Measurements from ENCODE around the gene PBXIP1. TPM values are rescaled to one million over a fixed set of nuclear protein-coding genes. Genes with fewer than 3 reads are reported as not detected.

The PBXIP1 gene
- total and polyA plus RNA-seq, 10 of the 15 experiments (the other 5 are each of a cell fraction or from before 2014, with no cell fraction given), result 0.63 to 25.6 (median 15.4) TPM

DNA sequence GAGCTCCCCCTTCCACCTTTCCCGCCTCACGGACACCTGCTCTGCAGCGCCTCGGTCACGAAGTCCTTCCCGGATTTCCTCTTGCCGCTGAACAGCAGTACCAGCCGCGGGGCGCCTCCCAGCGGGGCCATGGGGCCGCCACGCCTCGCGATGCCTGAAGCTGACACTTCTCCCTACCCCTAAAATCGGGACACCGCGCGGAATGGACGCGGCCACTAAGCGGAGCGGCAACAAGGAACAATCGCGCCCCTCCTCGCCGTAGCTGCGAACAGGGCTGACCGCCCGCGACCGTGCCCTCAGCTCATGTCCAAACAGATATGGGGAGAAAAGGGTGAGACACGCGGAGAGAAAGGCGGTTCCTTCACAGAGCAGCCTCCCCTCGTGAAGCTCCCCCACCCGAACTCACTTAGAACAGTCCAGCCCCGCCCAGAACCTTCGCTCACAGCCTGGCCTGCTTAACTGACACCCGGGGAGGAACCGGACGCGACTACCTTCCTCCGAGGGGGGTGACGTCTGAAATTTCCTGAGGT lies 19.3 kb downstream of the PBXIP1 start, which contains the start of gene PMVK (continued):
- 0 out of 2 replicates have a peak, but pooled peaks have one; percentile 53 for TF ChIP-seq TCF3 (IDR thresholded peaks at IDR 0.05; ENCODE audit: borderline replicate concordance, insufficient read depth, low read depth, low read length)
- peak; percentile 78 for TF ChIP-seq RELA (IDR thresholded peaks at IDR 0.05; ENCODE audit: borderline replicate concordance, partially characterized antibody)
- TF ChIP-seq, protein P1, sequence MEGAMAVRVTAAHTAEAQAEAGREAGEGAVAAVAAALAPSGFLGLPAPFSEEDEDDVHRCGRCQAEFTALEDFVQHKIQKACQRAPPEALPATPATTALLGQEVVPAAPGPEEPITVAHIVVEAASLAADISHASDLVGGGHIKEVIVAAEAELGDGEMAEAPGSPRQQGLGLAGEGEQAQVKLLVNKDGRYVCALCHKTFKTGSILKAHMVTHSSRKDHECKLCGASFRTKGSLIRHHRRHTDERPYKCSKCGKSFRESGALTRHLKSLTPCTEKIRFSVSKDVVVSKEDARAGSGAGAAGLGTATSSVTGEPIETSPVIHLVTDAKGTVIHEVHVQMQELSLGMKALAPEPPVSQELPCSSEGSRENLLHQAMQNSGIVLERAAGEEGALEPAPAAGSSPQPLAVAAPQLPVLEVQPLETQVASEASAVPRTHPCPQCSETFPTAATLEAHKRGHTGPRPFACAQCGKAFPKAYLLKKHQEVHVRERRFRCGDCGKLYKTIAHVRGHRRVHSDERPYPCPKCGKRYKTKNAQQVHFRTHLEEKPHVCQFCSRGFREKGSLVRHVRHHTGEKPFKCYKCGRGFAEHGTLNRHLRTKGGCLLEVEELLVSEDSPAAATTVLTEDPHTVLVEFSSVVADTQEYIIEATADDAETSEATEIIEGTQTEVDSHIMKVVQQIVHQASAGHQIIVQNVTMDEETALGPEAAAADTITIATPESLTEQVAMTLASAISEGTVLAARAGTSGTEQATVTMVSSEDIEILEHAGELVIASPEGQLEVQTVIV (IDR thresholded peaks at IDR 0.05; ENCODE audit: borderline replicate concordance, partially characterized antibody), result peak; percentile 91
- no peak for TF ChIP-seq HDGF (IDR thresholded peaks at IDR 0.05)
- peak; percentile 78; the same call in 1 of the 2 replicates for TF ChIP-seq SMARCA5 (IDR thresholded peaks at IDR 0.05)
- TF ChIP-seq CHD2 (IDR thresholded peaks at IDR 0.05; ENCODE audit: borderline replicate concordance, low read depth, low read length), result peak; percentile 93
- TF ChIP-seq, protein P2, sequence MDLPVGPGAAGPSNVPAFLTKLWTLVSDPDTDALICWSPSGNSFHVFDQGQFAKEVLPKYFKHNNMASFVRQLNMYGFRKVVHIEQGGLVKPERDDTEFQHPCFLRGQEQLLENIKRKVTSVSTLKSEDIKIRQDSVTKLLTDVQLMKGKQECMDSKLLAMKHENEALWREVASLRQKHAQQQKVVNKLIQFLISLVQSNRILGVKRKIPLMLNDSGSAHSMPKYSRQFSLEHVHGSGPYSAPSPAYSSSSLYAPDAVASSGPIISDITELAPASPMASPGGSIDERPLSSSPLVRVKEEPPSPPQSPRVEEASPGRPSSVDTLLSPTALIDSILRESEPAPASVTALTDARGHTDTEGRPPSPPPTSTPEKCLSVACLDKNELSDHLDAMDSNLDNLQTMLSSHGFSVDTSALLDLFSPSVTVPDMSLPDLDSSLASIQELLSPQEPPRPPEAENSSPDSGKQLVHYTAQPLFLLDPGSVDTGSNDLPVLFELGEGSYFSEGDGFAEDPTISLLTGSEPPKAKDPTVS (IDR thresholded peaks at IDR 0.05; ENCODE audit: low read depth, low read length), result peak; percentile 92
- TF ChIP-seq, protein P3, sequence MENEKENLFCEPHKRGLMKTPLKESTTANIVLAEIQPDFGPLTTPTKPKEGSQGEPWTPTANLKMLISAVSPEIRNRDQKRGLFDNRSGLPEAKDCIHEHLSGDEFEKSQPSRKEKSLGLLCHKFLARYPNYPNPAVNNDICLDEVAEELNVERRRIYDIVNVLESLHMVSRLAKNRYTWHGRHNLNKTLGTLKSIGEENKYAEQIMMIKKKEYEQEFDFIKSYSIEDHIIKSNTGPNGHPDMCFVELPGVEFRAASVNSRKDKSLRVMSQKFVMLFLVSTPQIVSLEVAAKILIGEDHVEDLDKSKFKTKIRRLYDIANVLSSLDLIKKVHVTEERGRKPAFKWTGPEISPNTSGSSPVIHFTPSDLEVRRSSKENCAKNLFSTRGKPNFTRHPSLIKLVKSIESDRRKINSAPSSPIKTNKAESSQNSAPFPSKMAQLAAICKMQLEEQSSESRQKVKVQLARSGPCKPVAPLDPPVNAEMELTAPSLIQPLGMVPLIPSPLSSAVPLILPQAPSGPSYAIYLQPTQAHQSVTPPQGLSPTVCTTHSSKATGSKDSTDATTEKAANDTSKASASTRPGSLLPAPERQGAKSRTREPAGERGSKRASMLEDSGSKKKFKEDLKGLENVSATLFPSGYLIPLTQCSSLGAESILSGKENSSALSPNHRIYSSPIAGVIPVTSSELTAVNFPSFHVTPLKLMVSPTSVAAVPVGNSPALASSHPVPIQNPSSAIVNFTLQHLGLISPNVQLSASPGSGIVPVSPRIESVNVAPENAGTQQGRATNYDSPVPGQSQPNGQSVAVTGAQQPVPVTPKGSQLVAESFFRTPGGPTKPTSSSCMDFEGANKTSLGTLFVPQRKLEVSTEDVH (IDR thresholded peaks at IDR 0.05; ENCODE audit: low read depth, partially characterized antibody), result no peak
- TF ChIP-seq RAD21 (IDR thresholded peaks at IDR 0.05; ENCODE audit: insufficient read depth, low read depth, low read length), result peak; percentile 7; the same call in 1 of the 2 replicates
- TF ChIP-seq, protein P4, sequence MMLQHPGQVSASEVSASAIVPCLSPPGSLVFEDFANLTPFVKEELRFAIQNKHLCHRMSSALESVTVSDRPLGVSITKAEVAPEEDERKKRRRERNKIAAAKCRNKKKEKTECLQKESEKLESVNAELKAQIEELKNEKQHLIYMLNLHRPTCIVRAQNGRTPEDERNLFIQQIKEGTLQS (IDR thresholded peaks at IDR 0.05; ENCODE audit: borderline replicate concordance, extremely low read depth, low read depth, low read length), result peak; percentile 72; the same call in 1 of the 2 replicates
- no peak for TF ChIP-seq TARDBP (IDR thresholded peaks at IDR 0.05; ENCODE audit: borderline replicate concordance)
- TF ChIP-seq CHD4 (IDR thresholded peaks at IDR 0.05), result no peak
- no peak for TF ChIP-seq RCOR1 (conservative IDR thresholded peaks at IDR 0.05; ENCODE audit: low read depth, low read length)
- TF ChIP-seq, protein P5, sequence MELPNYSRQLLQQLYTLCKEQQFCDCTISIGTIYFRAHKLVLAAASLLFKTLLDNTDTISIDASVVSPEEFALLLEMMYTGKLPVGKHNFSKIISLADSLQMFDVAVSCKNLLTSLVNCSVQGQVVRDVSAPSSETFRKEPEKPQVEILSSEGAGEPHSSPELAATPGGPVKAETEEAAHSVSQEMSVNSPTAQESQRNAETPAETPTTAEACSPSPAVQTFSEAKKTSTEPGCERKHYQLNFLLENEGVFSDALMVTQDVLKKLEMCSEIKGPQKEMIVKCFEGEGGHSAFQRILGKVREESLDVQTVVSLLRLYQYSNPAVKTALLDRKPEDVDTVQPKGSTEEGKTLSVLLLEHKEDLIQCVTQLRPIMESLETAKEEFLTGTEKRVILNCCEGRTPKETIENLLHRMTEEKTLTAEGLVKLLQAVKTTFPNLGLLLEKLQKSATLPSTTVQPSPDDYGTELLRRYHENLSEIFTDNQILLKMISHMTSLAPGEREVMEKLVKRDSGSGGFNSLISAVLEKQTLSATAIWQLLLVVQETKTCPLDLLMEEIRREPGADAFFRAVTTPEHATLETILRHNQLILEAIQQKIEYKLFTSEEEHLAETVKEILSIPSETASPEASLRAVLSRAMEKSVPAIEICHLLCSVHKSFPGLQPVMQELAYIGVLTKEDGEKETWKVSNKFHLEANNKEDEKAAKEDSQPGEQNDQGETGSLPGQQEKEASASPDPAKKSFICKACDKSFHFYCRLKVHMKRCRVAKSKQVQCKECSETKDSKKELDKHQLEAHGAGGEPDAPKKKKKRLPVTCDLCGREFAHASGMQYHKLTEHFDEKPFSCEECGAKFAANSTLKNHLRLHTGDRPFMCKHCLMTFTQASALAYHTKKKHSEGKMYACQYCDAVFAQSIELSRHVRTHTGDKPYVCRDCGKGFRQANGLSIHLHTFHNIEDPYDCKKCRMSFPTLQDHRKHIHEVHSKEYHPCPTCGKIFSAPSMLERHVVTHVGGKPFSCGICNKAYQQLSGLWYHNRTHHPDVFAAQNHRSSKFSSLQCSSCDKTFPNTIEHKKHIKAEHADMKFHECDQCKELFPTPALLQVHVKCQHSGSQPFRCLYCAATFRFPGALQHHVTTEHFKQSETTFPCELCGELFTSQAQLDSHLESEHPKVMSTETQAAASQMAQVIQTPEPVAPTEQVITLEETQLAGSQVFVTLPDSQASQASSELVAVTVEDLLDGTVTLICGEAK (IDR thresholded peaks at IDR 0.05; ENCODE audit: borderline replicate concordance), result no peak
- TF ChIP-seq, protein P6, sequence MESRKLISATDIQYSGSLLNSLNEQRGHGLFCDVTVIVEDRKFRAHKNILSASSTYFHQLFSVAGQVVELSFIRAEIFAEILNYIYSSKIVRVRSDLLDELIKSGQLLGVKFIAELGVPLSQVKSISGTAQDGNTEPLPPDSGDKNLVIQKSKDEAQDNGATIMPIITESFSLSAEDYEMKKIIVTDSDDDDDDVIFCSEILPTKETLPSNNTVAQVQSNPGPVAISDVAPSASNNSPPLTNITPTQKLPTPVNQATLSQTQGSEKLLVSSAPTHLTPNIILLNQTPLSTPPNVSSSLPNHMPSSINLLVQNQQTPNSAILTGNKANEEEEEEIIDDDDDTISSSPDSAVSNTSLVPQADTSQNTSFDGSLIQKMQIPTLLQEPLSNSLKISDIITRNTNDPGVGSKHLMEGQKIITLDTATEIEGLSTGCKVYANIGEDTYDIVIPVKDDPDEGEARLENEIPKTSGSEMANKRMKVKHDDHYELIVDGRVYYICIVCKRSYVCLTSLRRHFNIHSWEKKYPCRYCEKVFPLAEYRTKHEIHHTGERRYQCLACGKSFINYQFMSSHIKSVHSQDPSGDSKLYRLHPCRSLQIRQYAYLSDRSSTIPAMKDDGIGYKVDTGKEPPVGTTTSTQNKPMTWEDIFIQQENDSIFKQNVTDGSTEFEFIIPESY (IDR thresholded peaks at IDR 0.05), result no peak
- TF ChIP-seq JUND (IDR thresholded peaks at IDR 0.05; ENCODE audit: low read depth, low read length), result peak; percentile 85
